Measurements from ENCODE around the gene C1RL.

Gene C1RL

DNA sequence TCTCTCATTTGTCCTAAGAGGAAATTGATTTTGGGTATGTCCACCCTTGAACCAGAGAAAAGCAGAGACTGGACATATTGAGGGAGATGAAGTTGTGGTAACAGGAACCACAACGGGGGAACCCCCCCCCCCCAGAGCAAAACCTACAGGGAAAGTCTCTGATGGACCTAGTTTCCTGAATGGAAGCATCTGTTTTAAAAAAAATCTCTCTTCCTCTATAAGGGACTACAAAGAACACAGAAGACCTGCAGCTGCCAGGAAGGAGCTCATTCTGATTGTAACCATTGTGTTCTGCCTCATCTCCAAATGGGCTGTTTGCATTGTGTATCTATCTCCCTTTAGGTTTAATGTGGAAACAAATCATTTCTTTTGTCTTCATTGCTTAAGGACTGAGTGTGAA is 35.1 kb downstream of the C1RL start:
- POLR2A ChIA-PET, result no interaction called here
- TF ChIP-seq, protein P1, sequence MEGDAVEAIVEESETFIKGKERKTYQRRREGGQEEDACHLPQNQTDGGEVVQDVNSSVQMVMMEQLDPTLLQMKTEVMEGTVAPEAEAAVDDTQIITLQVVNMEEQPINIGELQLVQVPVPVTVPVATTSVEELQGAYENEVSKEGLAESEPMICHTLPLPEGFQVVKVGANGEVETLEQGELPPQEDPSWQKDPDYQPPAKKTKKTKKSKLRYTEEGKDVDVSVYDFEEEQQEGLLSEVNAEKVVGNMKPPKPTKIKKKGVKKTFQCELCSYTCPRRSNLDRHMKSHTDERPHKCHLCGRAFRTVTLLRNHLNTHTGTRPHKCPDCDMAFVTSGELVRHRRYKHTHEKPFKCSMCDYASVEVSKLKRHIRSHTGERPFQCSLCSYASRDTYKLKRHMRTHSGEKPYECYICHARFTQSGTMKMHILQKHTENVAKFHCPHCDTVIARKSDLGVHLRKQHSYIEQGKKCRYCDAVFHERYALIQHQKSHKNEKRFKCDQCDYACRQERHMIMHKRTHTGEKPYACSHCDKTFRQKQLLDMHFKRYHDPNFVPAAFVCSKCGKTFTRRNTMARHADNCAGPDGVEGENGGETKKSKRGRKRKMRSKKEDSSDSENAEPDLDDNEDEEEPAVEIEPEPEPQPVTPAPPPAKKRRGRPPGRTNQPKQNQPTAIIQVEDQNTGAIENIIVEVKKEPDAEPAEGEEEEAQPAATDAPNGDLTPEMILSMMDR (IDR thresholded peaks at IDR 0.05; ENCODE audit: insufficient read depth, low read length, missing control alignments), result no peak
- CTCF ChIA-PET, result interaction anchor here (1.0 to 2.3 kb wide), 6 partner anchors 13 to 70 kb away, joined by 3 to 18 read pairs (median 4); partner anchors contain the start of genes C1RL and C1S
- no peak overlapping the region for H3K4me3 ChIP-seq (ENCODE audit: low read depth, low read length)
- no peak for DNase-seq (ENCODE audit: low read depth, low spot score)

DNA sequence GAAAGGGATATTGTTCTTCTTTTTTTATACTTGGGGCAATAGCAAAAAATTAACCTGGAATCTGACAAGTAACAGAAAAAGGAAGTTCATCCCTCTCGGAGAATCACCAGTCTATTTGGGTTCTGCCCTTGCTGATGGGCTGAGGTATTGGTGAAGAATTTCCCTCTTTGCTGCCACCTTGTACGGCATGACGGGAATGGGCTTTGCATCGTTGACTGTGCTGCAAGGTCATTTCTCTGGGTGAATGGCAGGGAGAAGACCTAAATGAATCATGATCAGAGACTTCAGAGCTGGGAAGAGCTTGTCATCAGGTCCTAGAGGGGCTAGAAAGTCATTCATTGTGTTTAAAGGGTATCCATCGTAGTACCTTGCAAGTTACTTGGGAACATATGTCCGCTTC is 36.5 kb downstream of the C1RL start:
- TF ChIP-seq, protein P1 (IDR thresholded peaks at IDR 0.05; ENCODE audit: insufficient read depth, low read length, missing control alignments), result no peak
- no peak overlapping the region for H3K4me3 ChIP-seq (ENCODE audit: low read depth, low read length)
- CTCF ChIA-PET, result interaction anchor here (1.5 to 2.3 kb wide), 3 partner anchors 12 to 71 kb away, joined by 3 to 18 read pairs (median 5); partner anchors contain the start of gene C1S
- POLR2A ChIA-PET, result no interaction called here
- DNase-seq (ENCODE audit: low read depth, low spot score), result no peak

DNA sequence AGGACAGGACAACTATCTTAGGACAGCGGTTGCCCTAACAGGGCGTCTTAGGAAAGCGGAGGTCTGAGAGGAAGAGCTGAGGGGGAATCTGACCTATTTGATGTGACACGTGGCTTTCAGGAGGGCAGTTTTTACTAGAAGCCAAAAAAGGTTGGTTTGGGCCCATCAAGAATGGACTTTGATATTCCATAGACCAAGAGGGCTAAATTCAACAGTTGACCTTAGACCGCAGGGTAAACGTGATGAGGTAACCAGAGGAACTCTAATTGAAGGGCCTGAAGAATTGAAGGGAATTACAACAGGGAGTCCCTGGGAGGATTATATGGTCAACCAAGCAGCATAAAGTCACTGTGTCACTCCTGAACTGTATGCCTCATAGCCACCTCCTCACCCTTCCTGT is 37.0 kb downstream of the C1RL start:
- ChIA-PET POLR2A (no interaction called here), CTCF (interaction anchor here (1.5 to 2.3 kb wide), 3 partner anchors 11 to 72 kb away, joined by 3 to 18 read pairs (median 5); partner anchors contain the start of gene C1S)
- H3K4me3 ChIP-seq (ENCODE audit: low read depth, low read length), result no peak overlapping the region

GRCh38 chr12:7069386-7069785 is 39.6 kb downstream of the C1RL start:
- TF ChIP-seq, protein P1 (IDR thresholded peaks at IDR 0.05; ENCODE audit: insufficient read depth, low read length, missing control alignments), result no peak
- ChIA-PET CTCF (interaction anchor here (0.8 to 3.8 kb wide), 7 partner anchors 9 to 44 kb away, joined by 3 to 21 read pairs (median 4); partner anchors contain the start of gene C1S), POLR2A (interaction anchor here (1.2 kb wide), 1 partner anchor 9 kb away, joined by 7 read pairs; the partner anchor contains the start of gene C1S)
- H3K4me3 ChIP-seq (ENCODE audit: low read depth, low read length), result no peak overlapping the region
- no peak for DNase-seq (ENCODE audit: low read depth, low spot score)

More for the DNA sequence above, 37.0 kb downstream of the C1RL start:
- DNase-seq (ENCODE audit: low read depth, low spot score), result no peak
- TF ChIP-seq, protein P1 (IDR thresholded peaks at IDR 0.05; ENCODE audit: insufficient read depth, low read length, missing control alignments), result no peak

DNA sequence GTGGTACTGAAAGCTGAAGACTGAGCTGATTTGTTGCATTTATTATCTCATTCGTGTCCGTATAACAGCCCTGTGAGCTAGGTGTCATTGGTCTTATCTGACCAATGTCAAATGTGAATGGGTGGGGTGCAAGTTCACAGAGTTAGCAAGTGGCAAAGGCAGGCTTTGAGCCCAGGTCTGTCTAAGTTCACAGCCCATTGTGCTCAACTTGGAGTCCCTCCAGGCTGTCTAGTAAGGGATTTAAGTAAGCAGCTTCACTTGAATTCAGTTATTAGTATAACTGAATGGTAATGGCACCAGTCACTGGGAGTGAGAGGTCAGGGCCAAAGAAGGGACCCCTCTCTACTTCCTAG is 40.0 kb downstream of the C1RL start:
- CTCF ChIA-PET, result interaction anchor here (0.8 to 3.8 kb wide), 9 partner anchors 8 to 44 kb away, joined by 3 to 21 read pairs (median 6); partner anchors contain the start of genes C1R, C1RL and C1S

More for the DNA sequence above, 40.0 kb downstream of the C1RL start:
- no peak overlapping the region for H3K4me3 ChIP-seq (ENCODE audit: low read depth, low read length)
- TF ChIP-seq, protein P1 (IDR thresholded peaks at IDR 0.05; ENCODE audit: insufficient read depth, low read length, missing control alignments), result no peak
- DNase-seq (ENCODE audit: low read depth, low spot score), result no peak
- POLR2A ChIA-PET, result interaction anchor here (1.2 kb wide), 1 partner anchor 8 kb away, joined by 7 read pairs; the partner anchor contains the start of gene C1S
